Glomerular visceral epithelial cell (primary cell): ENCODE measurements around the gene MALAT1.
"Not testable (repeated sequence)": the region's sequence is repeated elsewhere in the genome, so short reads cannot be mapped to it uniquely, and the experiment has no call there.

Source experiments
- DNase-seq: peaks from one replicate; pipeline ENCODE4 v3.0.0-alpha.2; 2016; ENCODE audit errors: extremely low spot score

The MALAT1 gene

GRCh38 chr11:65498977-65499712, at the start of gene MALAT1:
Gene MALAT1 (plus strand): TSS chr11:65499045.
- DNase-seq: peak; percentile 95

GRCh38 chr11:65451301-65451700, 47.5 kb upstream of the MALAT1 start:
- not testable (repeated sequence) for DNase-seq

- not testable (repeated sequence) for DNase-seq
These were observed 46.6 kb upstream of the MALAT1 start for GRCh38 chr11:65452259-65452658.

- peak; percentile 24 for DNase-seq
These were observed 45.9 kb upstream of the MALAT1 start for GRCh38 chr11:65452806-65453490.

GRCh38 chr11:65454311-65454695, 44.5 kb upstream of the MALAT1 start:
- peak; percentile 61 for DNase-seq

- peak; percentile 89 for DNase-seq
These were observed 44.0 kb upstream of the MALAT1 start for GRCh38 chr11:65454696-65455456.

GRCh38 chr11:65456418-65456817, 42.4 kb upstream of the MALAT1 start:
- no peak for DNase-seq

- DNase-seq: no peak
These were observed 39.3 kb upstream of the MALAT1 start for GRCh38 chr11:65459552-65459951.

- not testable (repeated sequence) for DNase-seq
These were observed 33.4 kb upstream of the MALAT1 start for GRCh38 chr11:65465471-65465870.

- not testable (repeated sequence) for DNase-seq
These were observed 31.5 kb upstream of the MALAT1 start for GRCh38 chr11:65467306-65467705.

GRCh38 chr11:65468874-65469333, 29.9 kb upstream of the MALAT1 start:
- DNase-seq: no peak

- no peak for DNase-seq
These were observed 28.3 kb upstream of the MALAT1 start for GRCh38 chr11:65470433-65471049.

- peak; percentile 70 for DNase-seq
These were observed 27.4 kb upstream of the MALAT1 start for GRCh38 chr11:65471447-65471891.

GRCh38 chr11:65472588-65473277, 26.1 kb upstream of the MALAT1 start:
- DNase-seq: not testable (repeated sequence)

- DNase-seq: no peak
These were observed 25.5 kb upstream of the MALAT1 start for GRCh38 chr11:65473278-65473860.

GRCh38 chr11:65474864-65475263, 24.0 kb upstream of the MALAT1 start:
- DNase-seq: no peak

- DNase-seq: no peak
These were observed 22.2 kb upstream of the MALAT1 start for GRCh38 chr11:65476632-65477148.

- DNase-seq: peak; percentile 93
These were observed 21.5 kb upstream of the MALAT1 start for GRCh38 chr11:65477149-65477965.

GRCh38 chr11:65478388-65479183, 20.3 kb upstream of the MALAT1 start:
- peak; percentile 51 for DNase-seq
